GM12875 (cell line): ENCODE results near the gene KCNB1.

Experiments
- H3K4me3 ChIP-seq: one replicate; pipeline ENCODE4 v1.5.1; 2011; ENCODE audit warnings: low read depth, low read length, control low read depth
- TF ChIP-seq, protein P1 (sequence below): IDR thresholded peaks from 2 replicates; pipeline ENCODE4 v1.5.1; 2011; ENCODE audit warnings: low read depth, mild to moderate bottlenecking, control low read depth, inconsistent platforms, low read length, moderate library complexity, borderline replicate concordance; ENCODE audit not compliant: insufficient read depth

KCNB1 gene

DNA sequence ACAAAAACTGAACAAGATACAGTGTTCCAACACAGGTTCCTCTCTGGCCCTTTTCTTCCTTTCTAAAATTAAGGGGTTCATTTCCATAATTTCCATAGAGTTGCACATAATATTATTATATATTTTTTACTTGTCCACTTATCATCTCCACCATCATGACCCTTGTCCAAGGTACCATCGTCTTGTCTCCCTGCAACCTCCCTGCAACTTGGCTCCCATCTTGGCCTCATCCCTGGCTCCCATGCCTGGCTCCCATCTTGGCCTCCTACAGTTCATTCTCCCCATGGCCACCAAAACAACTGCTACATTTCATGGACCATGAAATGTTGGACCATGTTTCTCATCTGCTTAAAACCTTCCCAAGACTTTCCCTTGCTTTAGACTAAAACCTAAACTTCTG lies 3.1 kb upstream of the KCNB1 start:
- TF ChIP-seq, protein P1, sequence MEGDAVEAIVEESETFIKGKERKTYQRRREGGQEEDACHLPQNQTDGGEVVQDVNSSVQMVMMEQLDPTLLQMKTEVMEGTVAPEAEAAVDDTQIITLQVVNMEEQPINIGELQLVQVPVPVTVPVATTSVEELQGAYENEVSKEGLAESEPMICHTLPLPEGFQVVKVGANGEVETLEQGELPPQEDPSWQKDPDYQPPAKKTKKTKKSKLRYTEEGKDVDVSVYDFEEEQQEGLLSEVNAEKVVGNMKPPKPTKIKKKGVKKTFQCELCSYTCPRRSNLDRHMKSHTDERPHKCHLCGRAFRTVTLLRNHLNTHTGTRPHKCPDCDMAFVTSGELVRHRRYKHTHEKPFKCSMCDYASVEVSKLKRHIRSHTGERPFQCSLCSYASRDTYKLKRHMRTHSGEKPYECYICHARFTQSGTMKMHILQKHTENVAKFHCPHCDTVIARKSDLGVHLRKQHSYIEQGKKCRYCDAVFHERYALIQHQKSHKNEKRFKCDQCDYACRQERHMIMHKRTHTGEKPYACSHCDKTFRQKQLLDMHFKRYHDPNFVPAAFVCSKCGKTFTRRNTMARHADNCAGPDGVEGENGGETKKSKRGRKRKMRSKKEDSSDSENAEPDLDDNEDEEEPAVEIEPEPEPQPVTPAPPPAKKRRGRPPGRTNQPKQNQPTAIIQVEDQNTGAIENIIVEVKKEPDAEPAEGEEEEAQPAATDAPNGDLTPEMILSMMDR = no peak
- H3K4me3 ChIP-seq = no peak overlapping the region

DNA sequence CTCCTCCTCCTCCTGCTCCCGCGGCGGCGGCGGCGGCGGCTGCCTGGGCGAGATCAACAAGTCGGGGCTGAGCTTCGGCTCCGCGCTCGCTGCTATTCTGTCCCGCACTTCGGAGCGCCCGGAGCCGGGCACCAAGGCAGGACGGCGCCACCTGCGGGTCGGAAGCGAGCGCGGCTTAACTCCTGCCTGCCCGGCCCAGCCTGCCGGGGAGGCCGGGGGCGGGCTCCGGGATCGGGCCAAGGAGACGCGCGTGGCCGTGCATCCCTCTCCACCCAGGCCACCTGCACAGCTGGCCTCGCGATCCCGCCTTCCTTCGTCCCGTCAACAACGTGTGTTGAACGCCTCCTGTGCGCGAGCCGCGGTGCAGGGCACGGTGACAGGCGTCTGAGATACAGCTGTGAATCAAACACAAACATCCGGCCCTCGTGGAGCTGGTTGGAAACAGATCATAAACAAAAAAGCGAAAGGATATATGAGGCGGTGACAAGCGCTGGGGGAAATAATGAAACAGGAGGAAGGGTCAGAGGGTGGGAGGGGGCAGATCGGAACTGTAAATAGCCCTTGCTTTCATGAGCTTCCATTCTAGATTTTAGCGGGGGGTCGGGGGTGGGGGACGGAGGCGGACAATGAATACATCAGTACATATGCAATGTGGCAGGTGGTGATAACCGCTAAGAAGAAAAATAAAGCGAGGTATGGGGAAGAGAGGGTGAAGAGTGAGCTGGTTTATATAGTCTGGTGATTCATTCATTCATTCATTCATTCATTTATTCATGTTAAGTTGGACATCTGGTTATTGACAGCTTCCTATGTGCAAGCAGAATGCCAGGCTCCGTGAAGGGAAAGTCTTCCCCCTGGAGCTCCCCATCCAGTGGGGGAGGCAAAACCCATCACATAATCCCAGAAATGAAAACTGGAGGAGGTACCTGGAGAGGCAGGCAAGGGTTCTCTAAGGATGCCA lies 2.0 kb upstream of the KCNB1 start:
- H3K4me3 ChIP-seq = peak overlapping the region; percentile 31
- TF ChIP-seq, protein P1 = peak; percentile 74

DNA sequence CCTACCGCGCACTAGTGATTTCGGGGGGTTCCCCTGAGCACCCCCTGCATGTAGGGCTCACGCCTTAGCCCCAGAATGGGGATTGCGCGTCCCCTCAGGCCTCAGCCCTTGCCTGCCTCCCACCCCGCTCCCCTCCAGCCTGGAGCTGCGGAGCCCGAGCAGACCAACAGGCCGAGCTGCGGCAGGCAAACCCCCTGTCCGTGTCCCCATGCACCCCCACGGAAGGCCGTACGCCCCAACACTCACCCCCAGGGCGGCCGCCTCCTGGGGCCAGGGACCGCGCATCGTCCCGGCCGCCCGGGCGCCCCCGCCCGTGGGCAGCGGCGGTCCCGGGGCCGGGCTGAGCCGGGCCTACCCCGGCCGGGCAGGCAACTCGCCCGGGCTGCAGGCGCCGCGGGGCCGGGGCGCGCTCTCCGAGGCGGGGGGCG lies 1.2 kb upstream of the KCNB1 start:
- TF ChIP-seq, protein P1 = no peak
- no peak overlapping the region for H3K4me3 ChIP-seq

DNA sequence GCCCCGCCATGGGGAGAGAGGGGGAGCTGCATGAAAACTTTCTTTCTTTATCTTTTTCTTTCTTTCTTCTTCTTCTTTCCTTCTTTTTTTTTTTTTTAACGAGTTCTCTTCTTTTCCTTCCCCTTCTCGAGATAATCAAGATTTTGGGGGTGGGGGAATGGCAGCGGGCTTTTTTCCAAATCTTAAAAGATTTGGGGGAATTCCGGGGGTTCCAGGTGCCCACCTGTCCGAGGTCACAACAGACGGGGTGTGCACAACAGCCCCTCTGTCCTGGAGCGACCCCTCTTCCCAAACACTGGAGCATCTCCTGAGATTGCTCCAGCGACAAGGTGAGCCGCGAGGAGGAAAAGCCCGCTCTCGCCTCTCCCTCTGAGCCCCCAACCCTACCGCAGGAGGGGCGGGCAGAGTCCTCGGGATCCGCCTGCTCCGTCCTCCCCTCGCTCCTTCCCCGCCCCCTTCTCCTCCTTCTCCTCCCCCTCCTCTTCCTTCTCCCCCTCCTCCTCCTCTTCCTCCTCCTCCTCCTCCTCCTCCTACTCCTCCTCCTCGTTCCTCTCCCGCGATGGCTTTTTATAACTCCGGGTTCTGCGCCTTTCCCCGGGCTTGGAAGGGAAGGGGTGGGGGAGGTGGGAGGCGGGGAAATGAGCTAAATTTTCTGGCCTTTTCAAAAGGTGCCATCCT lies 689 bp upstream of the KCNB1 start:
- TF ChIP-seq, protein P1 = no peak
- H3K4me3 ChIP-seq = no peak overlapping the region

DNA sequence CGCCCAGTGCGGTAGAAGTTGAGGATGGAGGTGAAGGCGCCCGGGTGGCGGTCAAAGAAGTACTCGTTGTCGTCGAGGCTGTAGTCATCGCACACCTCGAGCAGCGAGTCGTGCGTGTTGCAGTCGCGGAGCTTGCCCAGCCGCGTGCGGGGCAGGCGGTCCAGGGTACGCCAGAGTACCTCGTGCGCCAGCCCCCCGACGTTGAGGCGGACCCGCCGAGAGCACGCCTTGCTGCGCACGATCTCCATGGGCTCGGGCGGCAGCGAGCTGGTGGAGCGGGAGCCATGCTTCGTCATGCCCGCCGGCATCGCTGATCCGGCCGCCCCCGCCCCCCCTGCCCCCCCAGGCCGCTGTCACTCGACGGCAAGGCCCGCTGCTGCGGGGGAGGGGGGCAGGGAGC lies 295 bp downstream of the KCNB1 start:
- no peak overlapping the region for H3K4me3 ChIP-seq
- TF ChIP-seq, protein P1 = no peak

DNA sequence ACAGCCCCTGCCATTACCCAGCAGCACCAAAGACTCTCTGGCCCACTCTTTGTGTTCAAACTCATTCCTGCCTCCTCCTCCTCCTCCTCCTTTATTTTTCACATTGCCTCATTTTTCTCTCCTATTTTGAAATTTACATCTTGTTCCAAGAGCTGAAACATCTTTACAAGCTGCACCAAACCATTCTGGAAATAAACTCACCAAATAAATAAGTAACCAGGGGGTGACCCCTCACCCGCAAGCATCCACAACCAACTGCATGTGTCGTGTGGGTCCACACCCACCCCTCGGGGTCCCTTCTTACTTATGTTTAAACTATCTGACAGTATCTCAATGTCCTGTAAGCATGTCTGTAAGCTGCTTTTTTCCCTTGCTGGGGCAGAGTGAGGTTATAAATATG lies 1.4 kb downstream of the KCNB1 start:
- H3K4me3 ChIP-seq = no peak overlapping the region
- TF ChIP-seq, protein P1 = no peak
